GM19324 (cell line): ENCODE measurements around the gene LRRC8A.

Source experiments
- ATAC-seq: cut with Tn5 transposase; IDR thresholded peaks from one replicate; pipeline ENCODE4 v1.9.1; 2021; ENCODE audit warnings: mild to moderate bottlenecking, moderate library complexity; ENCODE audit not compliant: unreplicated experiment, low FRiP score

The LRRC8A gene

GRCh38 chr9:128899566-128900322, 17.8 kb downstream of the LRRC8A start:
- no peak for ATAC-seq

GRCh38 chr9:128901379-128901778, 19.4 kb downstream of the LRRC8A start:
- no peak for ATAC-seq

DNA sequence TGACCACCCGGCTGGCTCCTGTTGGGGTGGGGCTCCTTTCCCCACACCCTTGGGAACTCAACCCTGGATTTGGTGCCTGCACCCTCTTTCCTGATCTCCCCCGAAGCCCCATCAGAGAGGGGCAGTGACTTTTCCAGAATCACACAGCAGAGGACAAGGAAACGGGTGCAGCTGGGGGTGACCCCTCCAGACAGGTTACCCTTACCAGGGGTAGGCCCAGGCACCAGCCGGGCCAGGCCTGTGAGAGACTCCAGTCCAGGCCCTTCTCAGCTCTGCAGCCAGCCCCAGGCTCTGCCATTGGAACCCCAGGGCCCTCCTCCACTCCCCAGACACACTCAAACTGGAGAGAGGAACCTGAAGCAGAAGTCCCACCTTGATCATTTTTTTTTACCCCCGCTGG, 19.9 kb downstream of the LRRC8A start:
- ATAC-seq, result no peak

DNA sequence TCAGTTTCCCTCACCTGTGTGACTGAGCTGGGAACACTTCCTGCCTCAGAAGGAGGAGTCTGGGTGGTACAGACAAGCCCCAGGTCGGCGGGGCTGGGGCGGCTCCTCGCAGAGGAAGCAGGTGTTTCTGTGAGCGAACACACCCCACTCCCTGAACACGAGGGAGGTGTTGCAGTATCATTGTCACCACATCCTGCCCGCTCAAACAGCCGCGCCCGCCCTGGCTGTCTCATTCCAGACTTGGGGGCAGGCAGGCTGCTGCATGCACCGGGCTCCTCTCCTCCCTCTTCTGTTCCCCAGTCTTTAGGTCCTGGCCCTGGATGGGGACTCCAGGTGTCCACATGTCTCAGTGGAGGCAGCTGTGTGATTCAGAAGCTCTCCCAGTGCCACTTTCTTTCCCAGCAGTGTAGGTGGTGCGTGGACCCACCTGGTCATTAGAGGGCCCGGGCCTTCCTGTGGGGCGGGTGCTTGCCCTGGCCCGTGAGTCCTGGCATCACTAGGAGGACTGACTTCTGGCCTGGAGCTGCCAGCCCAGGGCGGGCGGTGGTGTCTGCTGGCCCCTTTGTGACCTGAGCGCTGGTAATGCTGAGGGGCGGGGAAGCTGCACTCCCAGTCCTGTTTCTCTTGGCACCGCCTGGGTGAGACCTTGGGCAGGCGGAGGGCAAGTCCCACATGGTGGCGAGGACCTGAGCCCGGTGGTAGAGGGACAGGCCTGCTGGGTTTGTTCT, 20.6 kb downstream of the LRRC8A start:
- no peak for ATAC-seq

DNA sequence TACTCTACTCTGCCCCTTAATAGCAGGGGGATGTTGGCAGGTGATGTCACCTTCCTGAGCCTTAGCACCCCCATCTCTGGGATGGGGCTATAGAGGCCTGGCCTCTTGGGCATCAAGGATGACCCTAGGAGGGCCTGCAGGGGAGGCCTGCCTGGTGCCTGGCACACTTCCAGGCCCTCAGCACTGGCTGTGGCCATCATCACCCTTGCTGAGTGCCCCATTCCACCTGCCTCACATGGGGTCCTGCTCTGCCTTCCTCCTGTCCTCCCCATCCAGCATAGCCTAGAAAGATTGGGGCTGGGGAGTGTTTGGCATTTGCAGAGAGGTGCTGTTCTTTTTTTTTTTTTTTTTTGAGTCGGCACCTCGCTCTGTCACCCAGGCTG, 21.1 kb downstream of the LRRC8A start:
- ATAC-seq, result no peak

DNA sequence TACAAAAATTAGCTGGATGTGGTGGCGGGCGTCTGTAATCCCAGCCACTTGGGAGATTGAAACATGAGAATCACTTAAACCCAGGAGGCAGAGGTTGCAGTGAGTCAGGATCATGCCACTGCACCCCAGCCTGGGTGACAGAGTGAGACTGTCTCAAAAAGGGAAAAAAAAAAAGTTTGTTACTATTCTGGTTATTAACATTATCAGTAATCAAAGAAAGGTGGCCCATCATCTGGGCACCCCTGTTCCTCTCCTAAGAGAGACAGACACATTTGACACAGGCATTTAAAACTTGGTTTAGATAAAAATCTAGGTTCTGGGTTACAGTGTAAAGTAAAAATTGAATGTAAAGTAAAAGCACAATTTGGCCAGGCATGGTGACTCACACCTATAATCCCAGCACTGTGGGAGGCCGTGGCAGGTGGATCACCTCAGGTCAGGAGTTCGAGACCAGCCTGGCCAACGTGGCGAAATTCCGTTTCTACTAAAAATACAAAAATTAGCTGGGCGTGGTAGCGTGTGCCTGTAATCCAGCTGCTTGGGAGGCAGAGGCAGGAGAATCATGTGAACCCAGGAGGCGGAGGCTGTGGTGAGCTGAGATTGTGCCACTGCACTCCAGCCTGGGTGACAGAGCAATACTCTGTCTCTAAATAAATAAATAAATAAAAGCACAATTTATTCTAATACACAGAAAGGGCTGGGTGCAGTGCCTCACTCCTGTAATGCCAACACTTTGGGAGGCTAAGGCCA, 22.1 kb downstream of the LRRC8A start:
- no peak for ATAC-seq

GRCh38 chr9:128905964-128906363, 24.0 kb downstream of the LRRC8A start:
- no peak for ATAC-seq

DNA sequence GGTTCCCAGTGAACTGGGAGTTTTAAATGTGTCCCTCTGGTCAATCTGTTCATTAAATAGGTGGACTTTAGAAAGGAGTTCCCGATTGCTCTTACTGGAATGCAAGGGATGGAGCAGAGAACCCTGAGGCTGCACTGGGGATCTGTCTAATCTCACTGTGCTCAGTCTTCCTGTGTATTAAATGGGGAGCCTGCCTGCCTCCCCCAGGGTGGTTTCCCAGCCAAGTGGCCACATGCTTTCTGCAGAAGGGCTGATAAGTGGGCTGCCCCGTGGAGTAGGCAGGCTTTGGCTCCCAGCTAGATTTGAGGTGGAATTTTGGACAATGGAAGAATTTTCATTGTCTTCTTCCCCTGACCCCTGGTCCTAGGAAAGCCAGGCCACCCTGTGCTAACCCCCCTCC, 24.8 kb downstream of the LRRC8A start:
- ATAC-seq, result no peak

GRCh38 chr9:128908372-128908771, 26.4 kb downstream of the LRRC8A start:
- no peak for ATAC-seq

DNA sequence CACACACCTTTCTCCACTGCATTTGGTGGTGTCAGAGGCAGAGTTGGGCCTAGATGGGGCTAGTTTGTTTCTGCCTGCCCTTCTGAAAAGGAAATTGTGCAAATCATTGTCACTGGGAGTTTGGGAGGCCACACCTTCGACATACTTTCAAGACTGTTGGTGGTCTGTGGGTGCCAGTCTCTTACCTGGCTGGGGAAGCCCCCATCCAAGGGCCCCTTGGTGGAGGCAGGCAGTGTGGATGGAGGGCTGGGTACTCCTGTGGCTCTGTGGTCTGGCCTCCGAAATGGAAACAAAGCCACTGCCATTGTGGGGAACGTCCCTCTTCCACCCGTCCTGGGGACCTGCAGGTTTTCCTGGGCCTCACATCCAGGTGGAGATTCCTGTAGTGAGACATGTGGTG, 27.9 kb downstream of the LRRC8A start:
- no peak for ATAC-seq

DNA sequence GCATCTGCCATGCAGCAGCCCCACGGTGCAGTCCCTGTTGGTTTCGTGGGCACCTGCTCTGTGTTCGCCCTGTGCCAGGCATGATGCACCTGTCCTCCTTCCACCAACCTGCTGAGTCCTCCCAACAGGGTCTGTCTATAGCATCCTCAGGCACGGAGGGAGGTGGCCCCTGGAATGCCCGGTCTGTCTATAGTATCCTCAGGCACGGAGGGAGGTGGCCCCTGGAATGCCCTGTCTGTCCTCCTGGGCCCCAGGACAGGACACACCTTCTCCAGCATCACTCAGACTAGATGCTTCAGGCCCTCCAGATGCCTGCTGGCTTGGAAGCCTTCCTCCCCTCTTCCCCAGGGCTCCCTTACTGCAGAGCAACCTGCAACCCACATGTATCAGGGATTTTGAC, 29.0 kb downstream of the LRRC8A start:
- ATAC-seq, result no peak

GRCh38 chr9:128911529-128912035, 29.6 kb downstream of the LRRC8A start:
- ATAC-seq, result no peak

DNA sequence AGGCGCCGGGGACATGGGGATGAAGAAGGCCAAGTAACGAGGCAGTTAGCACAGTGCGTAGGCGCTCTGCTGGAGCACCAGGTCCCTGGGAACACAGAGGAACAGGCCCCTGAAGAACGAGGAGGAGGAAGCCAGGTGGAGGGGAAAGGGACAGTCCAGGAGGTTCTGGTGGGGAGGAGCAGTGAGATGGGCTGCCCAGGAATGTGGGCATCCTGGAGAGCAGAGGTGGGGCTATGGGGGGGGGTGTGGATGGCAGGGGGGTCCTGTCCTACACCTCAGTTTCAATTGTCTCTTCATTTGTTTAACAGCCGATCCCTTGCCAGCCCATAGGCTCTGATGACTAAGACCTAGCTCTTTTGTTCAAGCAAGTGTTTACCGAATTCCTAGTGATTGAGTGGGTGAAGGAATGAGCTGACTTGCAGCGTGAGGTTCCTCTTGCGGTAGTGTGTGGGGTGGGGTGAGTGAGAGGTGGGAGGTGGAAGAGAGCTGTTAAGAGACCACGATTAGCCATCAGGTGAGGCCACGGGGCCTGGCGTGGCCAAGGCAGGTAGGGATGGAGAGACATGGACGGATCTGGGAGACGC, 30.4 kb downstream of the LRRC8A start:
- ATAC-seq, result no peak

DNA sequence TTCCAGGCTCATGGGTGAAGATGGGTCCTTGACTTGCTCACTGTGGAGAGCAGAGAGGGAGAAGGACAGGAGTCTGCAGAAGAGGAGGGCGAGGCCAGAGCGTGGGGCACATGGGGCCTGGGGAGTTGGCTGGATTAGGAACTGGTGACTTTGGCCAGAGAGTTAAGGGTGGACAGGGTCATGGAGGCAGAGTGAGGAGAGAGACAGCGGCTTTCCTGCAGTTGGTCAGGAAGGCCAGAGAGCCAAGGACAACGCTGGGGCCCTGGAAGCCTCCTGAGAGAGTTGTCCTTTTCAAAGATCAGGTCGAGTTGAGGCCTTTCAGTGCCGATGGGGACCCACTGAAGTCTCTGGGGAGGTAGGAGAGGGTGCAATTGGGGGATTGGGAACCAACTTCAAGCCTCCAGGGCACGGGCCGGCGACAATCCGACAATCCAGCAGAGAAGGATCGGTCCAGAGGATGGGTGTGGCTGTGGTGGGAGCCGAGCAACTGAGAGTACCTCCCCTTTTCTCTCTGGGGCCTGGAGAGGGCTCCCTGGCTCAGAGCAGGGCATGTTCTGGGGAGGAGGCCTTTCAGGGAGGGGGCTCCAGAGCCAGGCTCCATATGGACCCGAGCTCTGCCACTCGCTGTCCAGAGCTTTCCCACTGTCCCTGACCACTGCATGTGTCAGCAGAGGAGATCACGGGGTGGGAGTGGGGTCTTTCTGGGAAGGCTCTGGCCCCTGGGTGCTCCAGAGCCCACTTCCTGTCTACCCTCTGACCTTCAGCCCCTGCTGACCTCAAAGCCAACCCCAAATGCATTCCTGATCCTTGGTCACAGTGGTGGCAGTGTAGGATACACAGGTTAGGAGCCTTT, 31.3 kb downstream of the LRRC8A start:
- ATAC-seq, result no peak

- ATAC-seq, result no peak
These were observed 32.3 kb downstream of the LRRC8A start for GRCh38 chr9:128913995-128914772.

- ATAC-seq, result no peak
These were observed 34.3 kb downstream of the LRRC8A start for GRCh38 chr9:128916204-128916603.

GRCh38 chr9:128916745-128917144, 34.8 kb downstream of the LRRC8A start:
- no peak for ATAC-seq

GRCh38 chr9:128917151-128917849, 35.4 kb downstream of the LRRC8A start:
- ATAC-seq, result no peak

DNA sequence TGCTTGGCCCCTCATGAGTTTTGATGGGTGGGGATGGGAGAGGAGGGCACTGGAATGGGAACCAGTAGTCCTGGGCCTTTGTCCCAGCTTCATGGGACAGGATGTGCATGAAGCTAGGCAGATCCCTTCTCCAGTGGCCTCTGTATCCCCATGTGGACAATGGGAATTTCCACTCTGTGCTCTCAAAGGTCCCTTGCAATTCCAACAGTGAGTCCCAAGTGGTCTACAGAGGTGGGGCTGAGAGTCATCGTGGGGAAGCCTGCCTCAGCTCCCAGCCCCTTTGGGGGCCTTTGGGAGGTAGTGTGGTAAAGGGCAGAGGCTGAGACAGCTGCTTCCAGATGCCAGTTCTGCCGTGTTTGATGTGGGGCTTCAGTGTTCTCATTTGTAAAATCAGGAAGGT, 37.0 kb downstream of the LRRC8A start:
- ATAC-seq, result no peak
